Mucosa of descending colon (tissue), 3 donors: ENCODE data around the gene CPSF7. TPM values are rescaled to one million over a fixed set of nuclear protein-coding genes. Genes with fewer than 3 reads are reported as not detected.

Experiments
- ATAC-seq: fragments of 200-7000 bp; cut with Tn5 transposase; one replicate; pipeline ENCODE4 v1.9.1; 2020; ENCODE audit warnings: mild to moderate bottlenecking, moderate library complexity
- DNase-seq, 3 donors: peaks; one replicate each; pipeline ENCODE4 v3.0.0-alpha.2; 2020
- H3K36me3 ChIP-seq: fragments of 200-600 bp; one replicate; pipeline ENCODE4 v1.8.0; 2021; ENCODE audit warnings: low read depth, mild to moderate bottlenecking
- H3K4me1 ChIP-seq: fragments of 200-600 bp; one replicate; pipeline ENCODE4 v1.8.0; 2021; ENCODE audit warnings: low read depth, mild to moderate bottlenecking
- H3K4me3 ChIP-seq: fragments of 200-600 bp; one replicate; pipeline ENCODE4 v1.8.0; 2021; ENCODE audit warnings: mild to moderate bottlenecking
- H3K9me3 ChIP-seq: fragments of 200-600 bp; one replicate; pipeline ENCODE4 v1.8.0; 2021; ENCODE audit warnings: mild to moderate bottlenecking
- CTCF ChIP-seq: fragments of 200-600 bp; IDR thresholded peaks from one replicate; pipeline ENCODE4 v1.8.0; 2022; ENCODE audit warnings: antibody characterized with exemption, mild to moderate bottlenecking
- intact Hi-C, 2 donors: fragments of 100-400 bp; cut with DNase I in 1 of 2; cut with micrococcal nuclease in 1 of 2; formaldehyde crosslinking; loops; one replicate each; pipeline versions ENCODE4 v1.11.0 to v1.11.1; 2022; cut with DNase I, micrococcal nuclease
- total RNA-seq, 3 donors: library from RNA; stranded (reverse); fragmentation: NEBNext Ultra II Directional in 2 of 3; extraction: Animal tissue kit (Norgen Biotek cat#: 25700) in 2 of 3; gene quantifications; one replicate each; pipeline versions ENCODE4 v1.2.1 to v1.2.4, GENCODE V29; 2021 to 2023
- donor health status: DM: no; HTN: no; CAD: no; lungs with moderate emphysema.
- donor health status: DM: no; HTN: no; CAD: no.
- donor health status: DM: no; HTN: yes; CAD: no.

CPSF7 gene
- total RNA-seq, 3 donors from 2014 or later, result 60.8 to 69.6 (median 64.7) TPM

GRCh38 chr11:61417670-61418069 is 12.1 kb downstream of the CPSF7 start:
- intact Hi-C loops, result no loop called here
- no peaks in the 10 kb centered on the region for H3K9me3 ChIP-seq
- no peak for TF ChIP-seq CTCF
- H3K4me3 ChIP-seq, result no peak overlapping the region
- ATAC-seq (no peak), DNase-seq (no peak)
- no peaks in the 10 kb centered on the region for H3K4me1 ChIP-seq
- peaks cover 8% of the 10 kb centered on the region for H3K36me3 ChIP-seq

- H3K36me3 ChIP-seq, result peaks cover 8% of the 10 kb centered on the region
- no peak for TF ChIP-seq CTCF
- H3K9me3 ChIP-seq, result no peaks in the 10 kb centered on the region
- no peak for DNase-seq
- no peak for ATAC-seq
- no peak overlapping the region for H3K4me3 ChIP-seq
- H3K4me1 ChIP-seq, result no peaks in the 10 kb centered on the region
- intact Hi-C loops, result no loop called here
Observed at GRCh38 chr11:61416941-61417340, 12.8 kb downstream of the CPSF7 start.

GRCh38 chr11:61415381-61415780 is 14.4 kb downstream of the CPSF7 start:
- Histone ChIP-seq H3K4me3 (no peak overlapping the region), H3K36me3 (peaks cover 17% of the 10 kb centered on the region), H3K9me3 (no peaks in the 10 kb centered on the region), H3K4me1 (no peaks in the 10 kb centered on the region)
- DNase-seq (no peak), ATAC-seq (no peak)
- no peak for TF ChIP-seq CTCF
- intact Hi-C loops, result no loop called here

- ATAC-seq, result no peak
- H3K9me3 ChIP-seq, result no peaks in the 10 kb centered on the region
- intact Hi-C loops, result no loop called here
Observed at GRCh38 chr11:61414547-61414946, 15.2 kb downstream of the CPSF7 start.

GRCh38 chr11:61413496-61413895 is 16.3 kb downstream of the CPSF7 start:
- intact Hi-C loops, result no loop called here
- DNase-seq (no peak), ATAC-seq (no peak)
- no peak overlapping the region for H3K4me3 ChIP-seq
- H3K36me3 ChIP-seq, result peaks cover 18% of the 10 kb centered on the region
- H3K9me3 ChIP-seq, result no peaks in the 10 kb centered on the region
- H3K4me1 ChIP-seq, result no peaks in the 10 kb centered on the region
- TF ChIP-seq CTCF, result no peak

More at GRCh38 chr11:61414547-61414946, 15.2 kb downstream of the CPSF7 start:
- DNase-seq, result no peak
- TF ChIP-seq CTCF, result no peak
- no peaks in the 10 kb centered on the region for H3K4me1 ChIP-seq
- H3K36me3 ChIP-seq, result peaks cover 19% of the 10 kb centered on the region
- H3K4me3 ChIP-seq, result no peak overlapping the region

GRCh38 chr11:61411589-61411988 is 18.2 kb downstream of the CPSF7 start:
- no peak for DNase-seq
- H3K9me3 ChIP-seq, result no peaks in the 10 kb centered on the region
- intact Hi-C loops, result no loop called here
- no peak for TF ChIP-seq CTCF
- no peaks in the 10 kb centered on the region for H3K4me1 ChIP-seq
- peaks cover 11% of the 10 kb centered on the region for H3K36me3 ChIP-seq
- no peak for ATAC-seq
- no peak overlapping the region for H3K4me3 ChIP-seq
